Karpas-422 (cell line): Measurements from ENCODE around the gene SPSB2. TPM values are rescaled to one million over a fixed set of nuclear protein-coding genes. Genes with fewer than 3 reads are reported as not detected.

Experiments
- DNase-seq: peaks from one replicate; pipeline ENCODE4 v3.0.0-alpha.2; 2015
- H2AFZ ChIP-seq: fragments of 200-600 bp; sonication (generic); 2 replicates; pipeline ENCODE4 v1.6.1; 2014; ENCODE audit warnings: antibody characterized with exemption, low read length, mixed read lengths
- H3K27ac ChIP-seq: fragments of 200-600 bp; sonication (generic); 2 replicates; pipeline ENCODE4 v1.5.1; 2014; ENCODE audit warnings: mild to moderate bottlenecking, low read length, moderate library complexity
- H3K27me3 ChIP-seq: fragments of 200-600 bp; sonication (generic); 2 replicates; pipeline ENCODE4 v1.6.1; 2014; ENCODE audit warnings: low read length, mixed read lengths
- H3K36me3 ChIP-seq: fragments of 200-600 bp; sonication (generic); 2 replicates; pipeline ENCODE4 v1.6.1; 2014; ENCODE audit warnings: low read length, mixed read lengths; ENCODE audit not compliant: insufficient read depth
- H3K4me1 ChIP-seq: fragments of 200-600 bp; sonication (generic); 2 replicates; pipeline ENCODE4 v1.6.1; 2014; ENCODE audit warnings: mild to moderate bottlenecking, low read length, mixed read lengths
- H3K4me2 ChIP-seq: fragments of 200-600 bp; sonication (generic); 2 replicates; pipeline ENCODE4 v1.6.1; 2014; ENCODE audit warnings: low read length, low read depth, mild to moderate bottlenecking; ENCODE audit not compliant: poor library complexity, severe bottlenecking
- H3K4me3 ChIP-seq: fragments of 200-600 bp; sonication (generic); 2 replicates; pipeline ENCODE4 v1.5.1; 2014; ENCODE audit warnings: mild to moderate bottlenecking, antibody characterized with exemption, low read length, mixed read lengths
- H3K79me2 ChIP-seq: fragments of 200-600 bp; sonication (generic); 2 replicates; pipeline ENCODE4 v1.6.1; 2014; ENCODE audit warnings: mild to moderate bottlenecking, low read length, mixed read lengths
- H3K9ac ChIP-seq: fragments of 200-600 bp; sonication (generic); 2 replicates; pipeline ENCODE4 v1.6.0; 2014; ENCODE audit warnings: low read length
- H3K9me2 ChIP-seq: fragments of 200-600 bp; sonication (generic), shearing (Covaris generic); replicated peaks from 2 replicates; pipeline ENCODE4 v1.6.0; 2014; ENCODE audit warnings: mild to moderate bottlenecking, low read length, moderate library complexity; ENCODE audit not compliant: insufficient read depth
- H3K9me3 ChIP-seq: fragments of 300-700, 200-600 bp; sonication (generic); 2 replicates; pipeline ENCODE4 v1.6.1; 2014; ENCODE audit warnings: low read length, mixed read lengths
- H4K20me1 ChIP-seq: fragments of 200-600 bp; sonication (generic); 2 replicates; pipeline ENCODE4 v1.6.1; 2014; ENCODE audit warnings: mild to moderate bottlenecking, antibody characterized with exemption, low read length, low read depth; ENCODE audit not compliant: insufficient read depth
- total RNA-seq: library from RNA; depleted of rRNA; stranded (reverse); fragments of >200 nt; shearing (Covaris generic); gene quantifications from 2 replicates; pipeline ENCODE4 v1.2.3, GENCODE V29; 2014; ENCODE audit warnings: low replicate concordance

The SPSB2 gene
- total RNA-seq, 1 experiment from 2014 or later = 5.9 TPM

DNA sequence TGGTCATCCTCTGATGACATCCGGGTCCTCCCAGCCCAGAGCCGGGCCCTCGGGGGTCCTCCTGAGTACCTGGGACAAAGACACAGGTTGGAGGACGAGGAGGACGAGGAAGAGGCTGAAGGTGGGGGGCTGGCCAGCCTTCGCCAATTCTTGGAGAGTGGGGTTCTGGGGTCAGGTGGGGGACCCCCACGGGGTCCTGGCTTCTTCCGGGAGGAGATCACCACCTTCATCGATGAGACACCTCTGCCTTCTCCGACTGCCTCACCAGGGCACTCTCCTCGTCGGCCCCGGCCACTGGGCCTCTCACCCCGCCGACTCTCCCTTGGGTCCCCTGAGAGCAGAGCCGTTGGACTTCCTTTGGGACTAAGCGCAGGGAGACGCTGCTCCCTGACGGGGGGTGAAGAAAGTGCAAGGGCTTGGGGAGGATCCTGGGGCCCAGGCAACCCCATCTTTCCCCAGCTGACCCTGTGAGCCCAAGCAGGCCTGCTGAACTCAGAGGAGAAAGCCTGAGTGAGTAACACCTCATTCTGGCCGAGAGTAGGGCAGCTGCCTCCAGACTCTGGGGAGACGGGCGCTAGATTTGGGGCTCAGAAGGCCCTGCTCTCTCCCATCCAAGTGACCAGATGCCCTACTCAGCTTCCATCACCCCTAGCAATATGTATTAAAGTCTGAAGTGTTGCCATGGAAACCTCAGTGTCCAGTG, 46.2 kb downstream of the SPSB2 start:
- peaks cover 38% of the 10 kb centered on the region for H3K4me1 ChIP-seq
- no peaks in the 10 kb centered on the region for H3K9me2 ChIP-seq
- H4K20me1 ChIP-seq = no peaks in the 10 kb centered on the region
- DNase-seq = peak; percentile 44
- no peak overlapping the region for H3K27ac ChIP-seq
- peak overlapping the region; percentile 8 for H3K9ac ChIP-seq
- no peaks in the 10 kb centered on the region for H3K36me3 ChIP-seq
- no peak overlapping the region for H3K4me2 ChIP-seq
- no peak overlapping the region for H3K4me3 ChIP-seq
- H3K79me2 ChIP-seq = no peaks in the 10 kb centered on the region
- H3K27me3 ChIP-seq = no peaks in the 10 kb centered on the region
- H2AFZ ChIP-seq = no peak overlapping the region
- H3K9me3 ChIP-seq = no peaks in the 10 kb centered on the region

DNA sequence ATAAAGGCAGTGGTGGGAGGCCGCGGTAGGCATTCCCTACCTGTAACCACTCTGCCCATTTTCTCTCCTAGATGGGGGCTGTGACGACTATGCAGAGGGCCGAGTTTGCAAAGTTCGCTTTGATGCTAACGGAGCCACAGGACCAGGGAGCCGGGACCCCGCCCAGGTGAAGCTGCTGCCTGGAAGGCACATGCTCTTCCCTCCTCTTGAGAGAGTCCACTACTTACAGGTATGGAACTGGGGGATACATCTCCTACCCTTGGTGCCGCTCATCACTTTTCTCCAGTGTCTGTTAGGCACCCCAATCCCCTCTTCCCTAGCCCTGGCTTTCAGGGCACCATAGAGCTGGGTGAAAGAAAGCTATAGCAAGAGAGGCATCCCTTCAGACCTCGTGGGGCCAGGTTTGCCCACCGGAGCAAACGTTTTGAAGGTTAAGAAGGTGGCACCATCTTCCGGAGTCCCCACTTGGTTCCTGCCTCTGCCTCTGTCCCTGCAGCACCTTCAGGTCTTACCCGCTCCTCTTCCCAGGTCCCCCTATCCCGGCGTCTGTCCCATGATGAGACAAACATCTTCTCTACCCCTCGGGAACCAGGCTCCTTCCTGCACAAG, 46.9 kb downstream of the SPSB2 start:
- Histone ChIP-seq H3K4me2 (no peak overlapping the region), H3K9me3 (no peaks in the 10 kb centered on the region), H3K27me3 (no peaks in the 10 kb centered on the region), H3K4me3 (no peak overlapping the region), H3K36me3 (no peaks in the 10 kb centered on the region), H3K9me2 (no peaks in the 10 kb centered on the region), H3K4me1 (peaks cover 33% of the 10 kb centered on the region), H2AFZ (no peak overlapping the region), H3K79me2 (no peaks in the 10 kb centered on the region), H3K27ac (no peak overlapping the region), H3K9ac (no peak overlapping the region), H4K20me1 (no peaks in the 10 kb centered on the region)
- DNase-seq = no peak

DNA sequence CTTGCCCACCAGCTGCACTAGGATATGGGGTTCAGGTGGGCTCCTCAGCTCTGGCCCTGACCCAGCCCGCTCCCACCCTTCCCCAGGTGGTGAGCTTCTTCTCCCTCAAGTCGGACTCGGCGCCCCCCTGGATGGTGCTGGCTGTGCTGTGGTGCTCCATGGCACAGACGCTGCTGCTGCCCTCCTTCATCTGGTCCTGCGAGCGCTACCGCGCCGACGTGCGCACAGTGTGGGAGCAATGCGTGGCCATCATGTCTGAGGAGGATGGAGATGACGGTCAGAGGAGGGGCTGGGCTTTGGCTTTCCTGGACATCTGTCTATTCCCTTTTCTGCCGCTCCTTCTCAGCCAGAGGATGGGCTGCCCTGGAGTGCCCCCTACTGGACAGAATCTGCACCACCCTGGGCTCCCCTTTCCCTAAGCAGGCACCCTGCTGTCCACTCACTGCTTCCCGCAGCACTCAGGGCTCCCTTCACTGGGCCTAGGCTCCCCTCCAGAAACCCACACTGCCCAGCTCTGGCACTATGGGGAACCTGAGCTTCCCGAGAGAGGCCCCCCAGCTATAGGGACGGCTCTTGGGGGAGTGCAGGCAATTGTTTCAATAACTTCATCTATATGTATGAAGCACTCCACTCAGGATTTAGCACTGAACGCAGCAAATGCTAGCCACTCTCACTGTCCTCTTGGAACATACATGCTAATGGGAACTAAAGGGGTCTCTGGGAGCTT, 47.5 kb downstream of the SPSB2 start:
- H3K9me2 ChIP-seq = no peaks in the 10 kb centered on the region
- H3K79me2 ChIP-seq = no peaks in the 10 kb centered on the region
- no peak overlapping the region for H3K27ac ChIP-seq
- no peak overlapping the region for H3K4me3 ChIP-seq
- H3K4me1 ChIP-seq = peaks cover 38% of the 10 kb centered on the region
- no peak overlapping the region for H3K9ac ChIP-seq
- no peak overlapping the region for H2AFZ ChIP-seq
- H3K27me3 ChIP-seq = no peaks in the 10 kb centered on the region
- no peaks in the 10 kb centered on the region for H4K20me1 ChIP-seq
- DNase-seq = peak; percentile 90
- H3K9me3 ChIP-seq = no peaks in the 10 kb centered on the region
- no peak overlapping the region for H3K4me2 ChIP-seq
- no peaks in the 10 kb centered on the region for H3K36me3 ChIP-seq

DNA sequence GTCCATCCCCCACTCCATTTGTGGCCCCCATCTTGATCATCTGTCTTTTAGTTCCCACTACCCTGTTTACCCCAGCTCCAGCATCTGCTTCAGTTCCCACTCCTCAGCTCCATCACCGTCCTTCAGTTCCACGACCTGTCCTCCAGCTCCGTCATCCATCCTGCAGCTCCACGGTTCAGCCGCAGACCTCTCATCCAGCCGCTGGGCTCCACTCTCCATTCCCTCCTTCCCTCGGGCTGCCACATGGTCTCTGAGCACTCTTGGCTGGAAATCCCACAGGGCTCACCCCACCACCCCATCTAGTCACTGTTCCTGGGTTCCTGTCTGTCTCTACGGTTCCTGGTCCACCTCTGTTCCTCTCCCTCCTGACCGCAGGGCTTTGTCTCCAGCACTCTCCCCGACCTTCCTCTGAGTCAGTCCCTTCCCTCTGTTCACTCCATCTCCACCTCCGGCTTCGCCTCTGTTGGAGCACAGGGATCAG, 48.2 kb downstream of the SPSB2 start:
- H3K27me3 ChIP-seq = no peaks in the 10 kb centered on the region
- H3K36me3 ChIP-seq = no peaks in the 10 kb centered on the region
- no peak overlapping the region for H3K4me3 ChIP-seq
- H3K79me2 ChIP-seq = no peaks in the 10 kb centered on the region
- H4K20me1 ChIP-seq = no peaks in the 10 kb centered on the region
- H3K9ac ChIP-seq = no peak overlapping the region
- DNase-seq = no peak
- H3K27ac ChIP-seq = no peak overlapping the region
- no peak overlapping the region for H3K4me2 ChIP-seq
- H3K9me3 ChIP-seq = no peaks in the 10 kb centered on the region
- H2AFZ ChIP-seq = no peak overlapping the region
- H3K4me1 ChIP-seq = peaks cover 33% of the 10 kb centered on the region
- no peaks in the 10 kb centered on the region for H3K9me2 ChIP-seq

DNA sequence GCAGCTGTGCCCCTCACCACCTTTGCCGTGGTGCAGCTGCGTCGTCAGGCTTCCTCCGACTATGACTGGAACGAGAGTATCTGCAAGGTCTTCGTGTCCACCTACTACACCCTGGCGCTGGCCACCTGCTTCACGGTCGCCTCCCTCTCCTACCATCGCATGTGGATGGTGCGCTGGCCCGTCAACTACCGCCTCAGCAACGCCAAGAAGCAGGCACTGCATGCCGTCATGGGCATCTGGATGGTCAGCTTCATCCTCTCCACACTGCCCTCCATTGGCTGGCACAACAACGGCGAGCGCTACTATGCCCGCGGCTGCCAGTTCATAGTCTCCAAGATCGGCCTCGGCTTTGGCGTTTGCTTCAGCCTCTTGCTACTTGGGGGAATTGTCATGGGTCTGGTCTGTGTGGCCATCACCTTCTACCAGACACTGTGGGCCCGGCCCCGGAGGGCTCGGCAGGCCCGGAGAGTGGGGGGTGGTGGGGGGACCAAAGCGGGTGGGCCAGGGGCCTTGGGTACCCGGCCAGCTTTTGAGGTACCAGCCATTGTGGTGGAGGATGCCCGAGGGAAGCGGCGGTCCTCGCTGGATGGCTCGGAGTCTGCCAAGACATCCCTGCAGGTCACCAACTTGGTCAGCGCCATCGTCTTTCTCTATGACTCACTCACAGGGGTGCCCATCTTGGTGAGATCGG, 48.9 kb downstream of the SPSB2 start:
- H3K36me3 ChIP-seq = no peaks in the 10 kb centered on the region
- no peak overlapping the region for H3K27ac ChIP-seq
- H3K4me1 ChIP-seq = peaks cover 26% of the 10 kb centered on the region
- DNase-seq = no peak
- no peaks in the 10 kb centered on the region for H3K9me3 ChIP-seq
- H3K79me2 ChIP-seq = no peaks in the 10 kb centered on the region
- no peaks in the 10 kb centered on the region for H3K9me2 ChIP-seq
- no peak overlapping the region for H3K4me3 ChIP-seq
- H3K4me2 ChIP-seq = no peak overlapping the region
- no peak overlapping the region for H3K9ac ChIP-seq
- no peaks in the 10 kb centered on the region for H3K27me3 ChIP-seq
- H2AFZ ChIP-seq = no peak overlapping the region
- H4K20me1 ChIP-seq = no peaks in the 10 kb centered on the region

DNA sequence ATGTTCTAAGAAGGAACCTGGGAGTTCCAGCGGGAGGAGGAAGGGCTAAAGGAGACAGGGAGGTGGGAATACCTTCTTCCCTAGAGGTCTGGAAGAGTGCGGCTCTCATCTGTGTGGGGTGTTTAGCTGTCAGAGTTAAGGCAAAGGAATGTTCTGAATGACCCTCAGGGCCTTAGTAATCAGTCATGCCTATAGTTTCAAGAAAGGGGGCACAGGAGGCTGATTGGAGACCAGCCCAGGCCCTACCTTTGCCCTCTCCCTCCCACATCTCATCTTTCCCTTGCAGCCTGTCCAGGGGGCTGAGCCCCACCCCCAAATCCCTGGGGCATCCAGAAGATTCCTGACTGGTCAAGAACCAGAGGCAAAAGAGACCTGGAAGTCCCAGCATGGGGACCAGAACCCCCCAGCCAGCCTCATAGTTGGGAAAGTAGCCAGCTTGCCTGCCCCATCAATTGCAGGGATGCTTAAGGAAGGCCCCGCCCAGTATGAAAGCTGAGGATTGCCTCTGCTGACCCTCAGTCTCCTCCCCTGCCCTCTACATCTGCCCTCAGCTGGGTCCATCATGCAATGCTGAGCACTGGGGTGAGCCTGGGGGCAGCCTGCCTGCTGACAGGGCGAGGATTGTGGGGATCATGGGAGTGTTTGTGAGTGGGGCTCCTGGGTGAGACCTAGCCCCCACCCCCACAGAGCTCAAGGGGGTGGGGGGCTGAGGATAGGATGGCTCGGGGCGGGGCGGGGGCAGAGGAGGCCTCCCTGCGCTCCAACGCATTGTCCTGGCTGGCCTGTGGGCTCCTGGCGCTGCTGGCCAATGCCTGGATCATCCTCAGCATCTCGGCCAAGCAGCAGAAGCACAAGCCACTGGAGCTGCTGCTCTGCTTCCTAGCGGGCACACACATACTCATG, 49.7 kb downstream of the SPSB2 start:
- H2AFZ ChIP-seq = no peak overlapping the region
- H3K9me2 ChIP-seq = no peaks in the 10 kb centered on the region
- peaks cover 19% of the 10 kb centered on the region for H3K4me1 ChIP-seq
- H3K9me3 ChIP-seq = no peaks in the 10 kb centered on the region
- no peak overlapping the region for H3K4me3 ChIP-seq
- H3K9ac ChIP-seq = no peak overlapping the region
- H3K36me3 ChIP-seq = no peaks in the 10 kb centered on the region
- H3K27ac ChIP-seq = no peak overlapping the region
- H3K4me2 ChIP-seq = no peak overlapping the region
- no peaks in the 10 kb centered on the region for H3K27me3 ChIP-seq
- DNase-seq = no peak
- H4K20me1 ChIP-seq = no peaks in the 10 kb centered on the region
- no peaks in the 10 kb centered on the region for H3K79me2 ChIP-seq

DNA sequence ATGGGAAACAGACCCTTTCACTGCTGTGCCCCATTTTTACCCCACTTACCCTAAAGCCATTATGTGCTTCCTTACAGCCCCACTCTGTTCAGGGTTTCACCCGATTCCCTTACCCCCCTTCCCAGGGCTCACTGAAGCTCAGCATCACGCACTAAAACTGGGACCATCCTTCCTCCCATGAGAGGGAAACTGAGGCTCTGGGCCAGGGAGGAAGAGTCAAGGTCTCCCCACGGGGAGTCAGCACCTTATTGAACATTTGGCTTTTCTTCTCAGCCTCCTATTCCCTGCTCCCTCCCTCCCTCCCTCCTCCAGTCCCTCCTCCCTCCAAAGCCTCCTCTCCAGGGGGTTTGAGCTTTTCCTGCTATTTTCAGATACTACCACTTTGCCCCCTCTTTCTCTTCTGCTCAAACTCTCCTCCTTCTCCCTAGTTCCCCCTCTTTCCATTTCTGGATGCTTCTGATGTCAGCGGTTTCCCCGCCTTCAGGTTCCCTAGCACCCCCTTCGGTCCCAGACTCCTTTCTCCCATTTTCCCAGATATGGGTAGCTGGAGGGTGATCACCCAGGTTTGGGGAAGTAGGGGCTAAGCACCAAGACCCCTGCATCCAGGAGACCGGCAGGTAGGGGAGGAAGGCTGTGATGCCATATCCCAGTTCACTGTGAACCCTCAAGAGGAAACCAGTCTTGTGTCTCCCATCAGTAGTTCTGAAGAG, 50.5 kb downstream of the SPSB2 start:
- Histone ChIP-seq H3K9ac (no peak overlapping the region), H4K20me1 (no peaks in the 10 kb centered on the region), H3K79me2 (no peaks in the 10 kb centered on the region), H3K9me2 (no peaks in the 10 kb centered on the region), H3K9me3 (no peaks in the 10 kb centered on the region), H3K4me1 (peaks cover 14% of the 10 kb centered on the region), H3K4me2 (no peak overlapping the region), H2AFZ (no peak overlapping the region), H3K4me3 (no peak overlapping the region), H3K27me3 (no peaks in the 10 kb centered on the region), H3K36me3 (no peaks in the 10 kb centered on the region), H3K27ac (no peak overlapping the region)
- DNase-seq = no peak
